NCI-H345 treated with DMSO at 0.1 percent for 48 hours (cell line): ENCODE data around the gene ARL4D.
"Not testable (repeated sequence)": the region's sequence is repeated elsewhere in the genome, so short reads cannot be mapped to it uniquely, and the experiment has no call there.

Source experiments
- DNase-seq: peaks from one replicate; lab custom pipeline; 2025; ENCODE audit not compliant: unreplicated experiment; lab: John Stamatoyannopoulos, UW

ARL4D gene

DNA sequence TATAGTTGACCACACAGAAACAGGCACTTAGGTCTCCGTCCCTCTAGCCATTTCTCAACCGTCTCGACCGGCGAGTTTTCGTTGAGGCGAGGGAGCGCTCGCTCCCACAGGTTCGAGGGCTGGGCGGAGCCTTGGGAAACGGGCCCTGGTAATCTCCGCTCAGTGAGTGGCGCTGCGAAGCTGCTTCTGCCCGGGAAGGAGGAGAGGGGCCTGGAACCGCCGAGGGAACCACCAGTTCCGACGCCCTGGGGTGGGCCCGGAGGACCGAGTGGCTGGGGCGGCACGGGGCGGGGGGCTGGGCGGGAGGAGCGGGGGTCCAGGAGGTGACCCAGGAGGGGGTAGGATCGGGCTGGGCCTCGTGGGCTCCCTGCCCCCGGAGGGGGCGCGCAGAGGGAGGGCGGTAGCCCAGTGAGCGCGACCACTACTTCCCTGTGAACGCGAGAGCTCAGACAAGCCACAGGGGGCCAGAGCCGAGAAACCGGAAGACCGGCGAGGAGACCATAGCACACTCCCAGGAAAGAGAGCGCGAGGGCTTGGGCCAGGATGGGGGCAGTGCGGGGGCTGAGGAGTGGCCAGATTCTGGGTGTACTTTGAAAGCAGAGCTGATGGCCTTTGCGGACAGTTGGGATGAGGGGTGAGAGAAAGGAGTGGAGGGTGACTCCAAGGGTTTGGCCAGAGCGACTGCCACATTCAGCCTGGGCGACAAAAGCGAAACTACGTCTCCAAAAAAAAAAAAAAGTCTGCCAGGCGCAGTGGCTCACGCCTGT is 29.9 kb upstream of the ARL4D start:
- peak; percentile 81 for DNase-seq

DNA sequence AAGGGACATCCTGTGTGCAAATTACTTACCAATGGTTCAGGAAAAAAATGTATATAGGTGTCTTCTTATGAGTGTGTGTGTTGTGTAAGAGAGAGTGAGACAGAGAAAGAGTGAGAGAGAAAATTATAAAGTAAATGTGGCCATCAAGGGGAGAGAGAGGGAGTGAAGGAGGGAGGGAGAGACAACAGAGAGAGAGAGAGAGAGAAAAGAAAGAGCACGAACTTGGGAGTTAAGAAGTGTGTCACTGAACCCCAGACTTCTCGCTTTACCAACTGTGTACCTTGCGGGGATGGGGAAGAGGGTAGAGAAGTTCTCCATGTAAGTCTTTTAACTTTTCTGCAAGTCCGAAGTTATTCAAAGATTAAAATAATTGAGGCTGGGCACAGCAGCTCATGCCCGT is 28.8 kb upstream of the ARL4D start:
- no peak for DNase-seq

DNA sequence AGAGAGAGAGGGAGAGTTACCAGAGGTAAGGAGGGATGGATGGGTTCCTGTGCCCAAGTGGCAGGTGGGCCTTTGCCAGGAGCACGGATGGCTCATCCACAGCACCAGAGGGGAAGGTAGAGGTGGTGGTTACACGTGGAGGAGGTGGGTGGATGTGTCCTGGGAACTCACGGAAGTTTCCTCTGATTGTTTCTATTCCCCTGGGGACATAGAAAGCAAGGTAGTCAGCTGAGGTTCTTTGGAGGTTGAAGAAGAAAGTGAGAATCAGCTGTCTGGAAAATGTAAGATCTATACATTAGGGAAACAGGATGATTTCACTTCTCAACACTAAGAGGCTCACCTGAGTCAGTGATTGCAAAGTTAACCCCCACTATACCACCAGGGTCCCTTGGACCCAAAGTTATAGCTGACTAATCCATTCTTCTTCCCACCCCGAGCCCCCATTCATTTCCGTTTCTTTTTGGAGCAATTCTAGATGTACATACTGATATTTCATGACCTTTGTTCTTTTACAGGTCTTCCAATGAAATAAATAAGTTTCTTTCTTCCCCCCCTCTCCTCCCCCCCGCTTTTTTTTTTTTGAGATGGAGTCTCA is 27.5 kb upstream of the ARL4D start:
- DNase-seq, result no peak

DNA sequence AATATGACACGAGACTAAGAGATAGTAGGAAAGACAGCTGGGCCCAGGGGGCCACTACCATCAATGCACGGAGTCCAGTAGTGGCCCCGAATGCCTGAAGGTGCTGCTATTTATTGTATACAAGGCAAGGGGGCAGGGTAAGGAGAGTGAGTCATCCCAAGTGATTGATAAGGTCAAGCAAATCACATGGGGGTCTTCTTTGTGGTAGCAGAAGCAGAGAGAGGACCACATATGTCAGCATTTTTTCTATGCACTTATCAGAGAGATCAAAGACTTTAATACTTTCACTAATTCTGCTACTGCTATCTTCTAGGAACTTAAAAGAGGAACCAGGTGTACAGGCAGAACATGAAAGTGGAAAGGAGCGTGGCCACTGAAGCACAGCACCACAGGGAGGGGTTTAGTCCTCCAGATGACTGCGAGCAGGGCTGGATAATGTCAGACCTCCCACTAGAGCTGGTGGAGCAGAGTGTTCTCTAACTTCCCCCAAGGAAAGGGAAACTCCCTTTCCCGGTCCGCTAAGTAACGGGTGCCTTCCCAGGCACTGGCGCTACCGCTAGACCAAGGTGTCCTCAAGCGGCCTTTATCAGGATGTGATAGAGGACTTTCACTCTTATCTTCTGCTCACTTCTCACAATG is 26.4 kb upstream of the ARL4D start:
- DNase-seq, result no peak

DNA sequence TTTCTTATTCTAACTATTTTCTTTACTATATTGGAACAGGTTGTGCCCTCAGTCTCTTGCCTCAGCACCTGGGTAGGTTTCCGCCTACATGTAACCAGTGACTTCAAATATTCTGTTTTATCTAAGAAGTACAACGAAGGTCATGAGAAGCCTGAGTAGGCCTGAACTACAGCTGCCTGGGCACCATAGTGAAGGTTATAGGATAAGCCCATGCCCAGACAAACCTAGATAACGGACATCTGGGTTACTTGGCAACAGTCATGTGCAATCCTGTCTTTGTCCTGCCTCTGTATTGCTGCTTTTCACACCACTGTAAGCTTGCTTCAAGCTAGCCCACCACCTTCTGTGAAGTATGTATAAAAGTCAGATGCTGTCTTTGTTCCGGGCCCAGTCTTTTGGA is 25.4 kb upstream of the ARL4D start:
- DNase-seq, result no peak

DNA sequence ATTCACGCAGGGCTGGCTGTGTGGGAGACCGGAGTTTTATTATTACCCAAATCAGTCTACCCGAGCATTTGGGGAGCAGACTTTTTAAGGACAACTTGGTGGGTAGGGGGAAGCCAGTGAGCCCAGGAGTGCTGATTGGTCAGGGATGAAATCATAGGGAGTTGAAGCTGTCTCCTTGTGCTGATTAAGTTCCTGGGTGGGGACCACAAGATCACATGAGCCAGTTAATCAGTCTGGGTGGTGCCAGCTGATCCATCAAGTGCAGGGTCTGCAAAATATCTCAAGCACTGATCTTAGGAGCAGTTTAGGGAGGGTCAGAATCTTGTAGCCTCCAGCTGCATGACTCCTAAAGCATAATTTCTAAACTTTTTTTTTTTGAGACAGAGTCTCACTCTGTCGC is 22.9 kb upstream of the ARL4D start:
- not testable (repeated sequence) for DNase-seq

DNA sequence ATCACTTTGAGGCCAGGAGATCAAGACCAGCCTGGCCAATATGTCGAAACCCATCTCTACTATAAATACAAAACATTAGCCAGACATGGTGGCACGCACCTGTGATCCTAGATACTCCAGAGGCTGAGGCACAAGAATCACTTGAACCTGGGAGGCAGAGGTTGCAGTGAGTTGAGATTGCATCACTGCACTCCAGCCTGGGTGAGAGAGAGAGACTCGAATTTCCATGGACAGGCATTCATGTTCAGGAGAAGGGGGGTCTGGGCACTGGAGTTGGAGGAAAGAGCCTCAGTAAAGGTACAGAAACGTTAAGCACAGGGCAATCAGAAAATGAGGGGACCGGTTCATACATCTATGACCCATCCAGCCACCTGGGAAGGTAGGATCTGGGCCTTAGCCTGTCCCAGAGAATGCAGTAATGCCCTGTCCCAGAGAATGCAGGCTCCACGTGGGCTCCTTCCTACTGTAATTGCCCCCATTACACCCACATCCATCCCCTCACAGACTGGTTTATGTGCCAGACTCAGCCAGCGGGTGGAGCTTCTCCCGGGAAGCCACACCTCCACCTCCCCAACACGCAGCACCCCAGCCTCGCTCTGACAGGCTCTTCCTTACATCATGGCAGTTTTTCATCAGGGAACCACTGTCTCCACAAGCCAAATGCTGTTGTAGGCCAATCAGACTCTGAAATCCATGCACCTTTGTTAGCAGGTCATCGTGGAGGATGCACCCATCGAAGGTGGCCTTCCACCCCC is 21.6 kb upstream of the ARL4D start:
- DNase-seq, result no peak

DNA sequence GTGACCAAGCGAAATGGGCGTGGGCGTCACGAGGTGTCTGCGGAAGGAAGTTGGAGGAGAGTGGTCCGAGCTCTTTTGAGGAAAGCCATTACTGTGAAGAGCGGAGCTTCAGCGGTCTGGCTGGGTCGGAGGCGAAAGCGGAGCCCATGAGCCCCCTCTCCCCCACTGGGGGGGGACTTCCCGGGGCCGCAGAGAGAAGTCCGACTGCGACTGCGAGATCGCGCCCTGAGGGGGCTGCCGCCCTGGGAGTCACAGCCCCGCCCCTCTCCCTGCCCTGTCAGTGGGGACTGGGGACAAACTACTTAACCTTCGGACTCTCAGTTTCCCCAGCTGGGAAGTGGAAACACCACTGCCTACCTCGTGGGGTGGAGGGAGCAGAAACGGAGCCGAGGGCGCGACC is 20.0 kb upstream of the ARL4D start:
- no peak for DNase-seq

DNA sequence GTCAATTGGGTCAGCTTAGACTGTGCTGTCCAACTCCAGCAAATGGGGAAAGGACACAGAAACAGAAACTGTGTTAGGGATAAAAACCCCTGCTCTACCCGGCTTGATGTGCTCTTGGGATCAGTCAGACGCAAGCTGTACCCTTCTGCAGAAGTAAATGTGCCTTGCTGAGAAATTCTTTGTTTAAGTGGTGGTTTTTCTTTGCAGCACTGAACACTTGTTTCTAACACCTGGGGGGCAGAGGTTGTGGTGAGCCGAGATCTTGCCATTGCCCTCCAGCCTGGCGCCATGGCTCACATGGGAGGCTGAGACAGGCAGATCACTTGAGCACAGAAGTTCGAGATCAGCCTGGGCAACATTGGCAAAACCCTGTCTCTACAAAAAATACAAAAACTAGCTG is 18.5 kb upstream of the ARL4D start:
- no peak for DNase-seq

DNA sequence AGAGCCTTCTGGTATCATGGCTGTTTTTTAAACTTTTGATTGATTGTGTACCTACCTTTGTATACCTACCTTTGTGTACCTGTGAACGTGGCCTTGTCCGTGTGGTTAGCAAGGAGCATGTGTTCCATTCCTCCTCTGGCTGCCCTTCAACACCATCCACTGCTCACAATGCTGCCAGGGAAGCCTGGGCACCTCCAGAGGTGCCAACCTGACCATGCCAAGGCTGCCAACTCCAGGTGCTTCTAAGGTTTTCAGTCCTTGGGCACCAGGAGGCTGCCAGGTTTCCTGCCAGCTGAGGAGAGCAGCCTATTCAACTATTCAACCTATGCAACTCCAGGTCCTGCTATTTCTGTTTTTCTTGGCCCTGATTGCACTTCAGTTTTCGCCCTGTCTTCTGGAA is 17.6 kb upstream of the ARL4D start:
- DNase-seq, result no peak

DNA sequence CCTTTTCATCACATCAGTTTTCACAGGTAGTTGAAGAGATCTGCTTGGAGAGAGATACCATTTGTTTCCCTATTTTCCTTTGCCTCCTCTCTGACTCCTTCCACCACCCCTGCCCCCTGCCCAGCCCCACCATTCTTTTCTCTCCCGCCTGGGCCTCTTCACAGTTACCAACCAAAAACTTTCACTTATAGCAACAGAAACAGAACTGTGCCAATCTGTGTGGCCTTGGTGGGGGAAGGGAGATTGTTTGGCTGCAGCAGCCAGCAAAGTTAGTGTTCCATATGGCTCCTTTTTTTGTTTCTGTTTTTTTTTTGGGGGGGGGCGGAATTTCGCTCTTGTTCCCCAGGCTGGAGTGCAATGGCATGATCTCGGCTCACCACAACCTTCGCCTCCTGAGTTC is 17.2 kb upstream of the ARL4D start:
- no peak for DNase-seq

DNA sequence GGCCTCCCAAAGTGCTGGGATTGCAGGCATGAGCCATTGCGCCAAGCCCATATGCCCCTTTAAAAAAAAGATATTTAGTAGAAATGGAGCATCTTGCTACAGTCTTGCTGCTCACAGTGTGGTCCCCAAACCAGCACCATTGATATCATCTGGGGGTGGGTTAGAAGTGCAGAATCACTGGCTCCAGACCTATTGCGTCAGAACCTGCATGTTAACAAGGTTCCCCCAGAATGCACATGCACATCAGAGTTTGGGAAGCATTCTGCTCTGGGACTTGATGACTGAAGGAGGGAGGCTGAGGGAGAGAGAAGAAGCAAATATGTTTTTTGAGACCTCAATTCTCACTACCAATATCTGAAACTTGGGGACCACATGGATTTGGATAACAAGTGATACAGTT is 16.0 kb upstream of the ARL4D start:
- no peak for DNase-seq

DNA sequence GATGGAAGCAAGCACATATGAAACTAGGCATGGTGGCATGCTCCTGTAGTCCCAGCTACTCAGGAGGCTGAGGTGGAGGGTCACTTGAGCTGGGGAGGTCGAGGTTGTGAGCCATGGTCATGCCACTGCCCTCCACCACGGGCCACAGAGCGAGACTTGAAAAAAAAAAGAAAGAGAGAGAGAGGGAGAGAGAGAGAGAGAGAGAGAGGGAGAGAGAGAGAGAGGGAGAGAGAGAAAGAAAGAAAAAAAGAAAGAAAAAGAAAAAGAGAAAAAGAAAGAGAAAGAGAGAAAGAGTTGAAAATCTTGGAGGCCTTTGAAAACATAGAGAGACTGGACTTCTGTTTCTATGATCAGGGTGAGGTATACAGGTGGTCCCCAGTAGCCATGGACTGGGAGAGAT is 15.4 kb upstream of the ARL4D start:
- DNase-seq, result no peak

DNA sequence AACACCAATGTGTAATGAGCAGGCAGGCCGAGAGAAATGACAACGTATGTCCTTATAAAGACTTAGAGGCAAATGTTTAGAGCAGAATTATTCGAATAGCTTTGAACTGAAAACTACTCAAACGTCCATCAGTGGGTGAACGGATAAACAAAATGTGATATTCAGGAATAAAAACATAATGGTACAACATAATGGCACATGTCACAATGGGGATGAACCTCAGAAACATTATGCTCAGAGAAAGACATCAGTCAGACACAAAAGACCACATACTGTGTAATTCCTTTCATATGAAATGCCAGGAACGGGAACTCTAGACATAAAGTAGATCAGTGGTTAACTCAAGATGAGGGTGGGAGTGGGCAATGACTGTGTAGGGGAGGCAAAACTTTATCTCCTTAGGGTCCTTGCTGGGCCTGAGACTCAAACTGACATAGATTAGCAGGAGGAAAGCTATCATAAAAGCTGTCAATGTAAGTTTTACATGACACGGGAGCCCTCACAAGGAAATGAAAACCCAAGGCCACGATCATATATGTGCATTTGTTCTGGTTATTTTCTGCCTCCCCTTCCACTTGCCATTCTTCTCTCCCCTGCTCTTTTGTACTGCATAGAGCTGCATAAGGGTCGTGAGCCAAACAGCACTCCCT is 14.8 kb upstream of the ARL4D start:
- no peak for DNase-seq

DNA sequence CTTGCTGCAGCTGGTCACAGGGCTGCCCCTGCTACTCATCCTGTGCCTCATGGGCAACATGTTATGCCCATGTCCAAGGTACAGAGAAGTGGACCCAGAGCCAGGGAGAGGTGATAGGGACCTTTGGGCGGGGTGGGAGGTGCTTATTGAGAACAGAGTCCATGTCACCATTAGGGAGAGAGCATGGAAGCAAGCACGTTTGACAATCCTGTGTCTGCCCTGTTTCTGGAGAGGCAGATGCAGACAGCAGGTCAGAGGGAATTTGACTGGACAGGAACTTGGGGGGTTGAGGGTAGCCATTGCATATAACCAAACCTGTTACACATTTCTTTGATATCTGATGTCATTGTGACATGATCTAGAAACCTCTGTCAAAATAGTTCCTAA is 14.3 kb upstream of the ARL4D start:
- DNase-seq, result no peak

DNA sequence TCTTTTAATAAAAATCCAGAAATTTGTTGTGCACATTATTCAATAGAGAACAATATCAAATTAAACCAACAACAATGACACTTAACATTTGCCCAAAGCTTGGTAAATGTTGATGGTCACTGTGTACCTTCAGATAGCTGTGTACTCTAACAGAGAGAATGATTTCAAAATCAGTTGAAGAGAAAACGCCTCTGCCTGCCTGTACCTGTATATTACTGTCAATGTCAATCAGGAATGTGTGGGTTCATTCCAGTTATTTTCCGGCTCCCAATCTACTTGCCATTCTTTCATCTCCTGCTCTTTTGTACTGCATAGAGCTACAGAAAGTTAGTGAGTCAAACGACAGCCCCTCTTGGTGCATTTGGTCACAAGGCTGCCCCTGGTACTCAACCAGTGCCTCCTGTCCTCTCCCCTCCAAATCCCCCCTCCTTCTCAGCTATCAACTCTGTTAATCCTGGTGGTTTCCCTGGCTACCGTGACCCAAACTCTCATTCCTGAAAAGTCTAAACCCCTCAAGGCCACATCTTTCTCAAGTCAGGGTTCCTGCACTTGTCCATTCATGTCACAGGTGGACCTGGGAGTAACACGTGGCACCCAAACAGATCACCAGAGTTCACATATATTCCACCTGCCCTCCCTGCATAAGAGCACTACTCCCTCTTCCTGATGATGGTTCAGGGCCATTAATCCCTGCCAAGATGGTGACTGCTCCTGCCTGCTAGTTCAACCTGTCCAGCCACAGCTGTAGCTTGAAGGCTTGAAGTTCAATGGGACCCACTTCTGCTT is 13.6 kb upstream of the ARL4D start:
- no peak for DNase-seq

DNA sequence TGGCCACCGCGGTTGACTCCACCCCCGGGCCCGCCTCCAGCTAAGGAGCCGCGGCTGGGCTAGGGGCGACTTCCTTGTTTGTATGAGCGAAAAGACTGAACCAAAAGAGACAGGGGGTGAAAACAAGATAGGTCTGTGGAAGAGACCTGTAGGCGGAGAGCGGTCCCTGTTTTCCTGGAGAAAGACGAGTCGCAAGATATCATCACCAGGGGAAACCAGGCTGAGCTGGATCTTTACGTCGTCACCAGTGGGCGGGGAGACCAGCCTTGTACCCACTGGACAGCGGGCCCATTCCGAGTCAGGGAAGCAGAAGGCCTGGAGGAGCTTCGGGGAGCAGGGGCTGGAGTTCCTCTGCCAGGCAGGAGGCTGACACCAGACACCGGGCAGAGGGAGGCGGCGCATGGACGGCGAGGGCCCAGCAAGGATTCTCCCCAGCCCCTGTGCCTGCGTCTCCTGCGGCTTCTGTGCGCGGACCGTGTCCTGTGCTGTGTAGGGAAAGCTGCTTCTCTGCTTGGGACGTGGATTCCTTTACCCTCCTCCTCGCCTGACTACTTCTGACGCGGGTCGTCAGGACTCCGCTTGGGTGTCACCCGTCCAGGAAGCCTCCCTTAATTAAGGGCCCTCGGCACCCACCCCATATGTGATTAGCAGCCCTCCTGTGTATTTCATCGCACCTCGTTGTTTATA is 10.3 kb upstream of the ARL4D start:
- peak; percentile 89 for DNase-seq

DNA sequence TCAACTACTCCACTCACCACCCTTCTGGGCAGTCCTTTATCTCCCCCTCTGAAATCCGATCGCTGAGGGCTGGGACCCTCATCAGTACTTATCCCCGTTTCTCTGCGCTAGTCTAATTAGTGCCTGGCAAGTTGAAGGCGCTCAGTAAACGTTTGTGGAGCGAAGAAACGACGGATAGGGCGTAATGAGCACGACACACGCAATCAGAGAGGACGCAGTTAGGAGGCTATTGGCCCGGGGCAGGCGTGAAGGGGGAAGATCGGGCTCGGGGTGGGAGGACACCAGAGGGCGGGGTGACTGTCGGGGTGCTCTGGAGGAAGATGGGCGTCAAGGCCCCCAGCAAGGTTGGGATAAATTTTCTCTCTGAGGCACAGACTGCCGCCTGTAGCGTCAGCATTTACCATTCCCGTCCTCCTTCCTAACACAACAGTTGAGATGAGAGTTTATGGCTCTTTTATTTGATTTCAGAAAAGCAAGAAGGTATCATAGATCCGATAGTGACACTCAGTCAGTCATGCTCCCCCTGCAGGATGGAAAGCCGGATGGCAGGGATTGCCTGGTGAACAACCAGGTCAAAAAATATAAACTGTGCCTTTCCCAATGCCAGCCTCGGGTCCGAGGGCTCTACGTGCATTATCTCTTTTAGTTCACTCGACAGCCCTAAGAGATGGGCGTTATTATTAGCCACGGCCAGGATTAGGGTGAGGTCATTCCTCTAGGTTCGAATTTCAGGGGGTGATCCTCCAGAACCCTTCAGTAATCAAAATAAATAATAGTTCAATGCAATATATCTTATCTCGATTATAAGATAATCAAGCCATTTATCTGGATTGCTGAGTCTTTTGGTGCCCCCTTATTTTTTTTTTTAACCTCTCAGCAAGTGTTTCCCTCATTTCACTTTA is 9.5 kb upstream of the ARL4D start:
- DNase-seq, result peak; percentile 73

DNA sequence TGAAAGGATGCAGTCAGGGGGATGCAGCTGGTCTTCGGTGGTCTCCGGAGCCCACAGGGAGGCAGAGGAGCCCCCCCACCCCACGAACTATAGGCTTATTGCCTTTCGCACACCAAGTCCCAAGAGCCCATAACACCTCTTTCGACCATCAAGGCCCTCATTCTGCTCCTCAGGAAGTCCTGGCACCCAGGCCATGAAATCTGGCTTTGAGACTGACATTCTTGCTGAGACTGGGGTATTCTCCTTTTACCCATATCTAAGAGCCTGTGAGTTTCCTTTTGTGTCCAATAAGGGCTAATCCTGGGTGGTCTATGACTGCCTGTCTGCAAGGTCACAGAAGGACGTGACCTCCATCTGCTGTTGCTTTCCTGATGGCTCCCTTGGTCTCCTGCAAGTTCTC is 6.4 kb upstream of the ARL4D start:
- no peak for DNase-seq
